Raji (cell line): Measurements from ENCODE around the gene FER.

Experiments used
- POLR2A ChIP-seq: IDR thresholded peaks from 2 replicates; pipeline ENCODE4 v1.6.1; 2011; ENCODE audit warnings: low read depth, low read length, control low read depth; ENCODE audit not compliant: insufficient read depth

FER gene

DNA sequence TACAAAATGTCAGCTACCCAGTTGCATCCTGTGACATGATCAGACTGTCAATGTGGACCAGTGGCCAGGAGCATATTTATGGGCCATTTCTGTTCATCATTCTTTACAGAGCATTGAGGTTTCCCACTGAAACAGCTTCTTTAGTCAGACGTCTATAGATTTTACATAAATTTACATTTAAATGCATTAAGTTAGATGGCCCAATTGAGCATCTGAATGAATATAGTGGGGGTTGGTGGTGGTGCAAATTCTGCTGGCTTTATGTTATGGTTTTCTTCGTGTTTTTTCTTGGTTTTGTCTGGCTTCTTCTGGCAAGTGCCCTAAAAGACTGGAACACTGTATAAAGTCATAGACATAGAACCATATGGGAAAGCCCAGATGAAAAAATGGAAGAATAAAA, 448.0 kb downstream of the FER start:
- no peak for TF ChIP-seq POLR2A

DNA sequence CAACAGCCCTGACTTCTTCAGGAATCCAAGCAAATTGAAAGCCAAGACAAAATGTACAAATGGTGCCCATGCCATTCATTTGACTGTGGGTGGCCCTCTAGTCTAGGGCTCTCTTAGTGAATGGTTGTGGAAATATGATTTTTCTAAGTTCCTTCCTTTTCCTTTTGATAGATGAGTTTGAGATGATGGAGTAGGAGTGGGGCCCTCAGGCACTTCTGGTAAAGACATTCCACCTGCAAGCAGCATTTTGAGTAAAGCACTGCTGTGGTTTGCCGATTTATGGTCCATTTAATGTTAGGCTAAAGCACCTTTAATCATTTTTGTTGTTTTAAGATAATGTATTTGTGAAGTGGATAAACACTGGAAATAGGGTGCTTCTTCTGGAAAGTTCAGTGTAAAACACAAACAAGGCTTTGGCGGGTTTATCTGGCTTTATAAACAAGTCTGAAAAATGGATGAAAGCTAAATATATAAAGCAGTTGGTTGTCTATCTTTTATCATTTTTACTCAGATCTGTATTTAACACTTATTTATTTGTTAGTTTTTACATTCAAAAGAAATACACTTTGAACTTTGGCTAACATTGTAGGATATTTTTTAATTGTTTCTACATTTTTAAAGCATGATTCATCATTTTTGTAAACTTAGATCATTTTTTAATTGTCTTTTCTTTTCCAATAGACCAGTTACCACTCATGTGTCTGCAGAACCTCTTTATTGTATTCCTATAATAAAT, 448.6 kb downstream of the FER start:
- TF ChIP-seq POLR2A, result no peak

DNA sequence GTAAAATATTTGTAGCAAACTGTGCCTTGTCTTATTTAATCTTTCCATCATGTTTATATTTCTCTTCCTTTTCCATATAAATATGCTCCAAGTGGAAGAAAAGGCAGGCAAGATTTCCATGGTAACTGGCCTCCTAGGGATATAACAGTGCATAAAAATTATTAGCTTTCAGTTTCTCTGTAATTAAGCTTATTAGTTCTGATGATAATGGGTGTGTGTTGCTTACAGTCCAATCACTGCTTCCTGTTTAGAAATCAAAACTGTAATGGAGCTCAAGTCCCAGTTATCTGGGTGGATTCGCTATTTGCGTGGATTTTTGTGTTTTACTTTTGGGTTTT, 449.1 kb downstream of the FER start:
- no peak for TF ChIP-seq POLR2A

GRCh38 chr5:109199289-109199688, 451.6 kb downstream of the FER start:
- no peak for TF ChIP-seq POLR2A

DNA sequence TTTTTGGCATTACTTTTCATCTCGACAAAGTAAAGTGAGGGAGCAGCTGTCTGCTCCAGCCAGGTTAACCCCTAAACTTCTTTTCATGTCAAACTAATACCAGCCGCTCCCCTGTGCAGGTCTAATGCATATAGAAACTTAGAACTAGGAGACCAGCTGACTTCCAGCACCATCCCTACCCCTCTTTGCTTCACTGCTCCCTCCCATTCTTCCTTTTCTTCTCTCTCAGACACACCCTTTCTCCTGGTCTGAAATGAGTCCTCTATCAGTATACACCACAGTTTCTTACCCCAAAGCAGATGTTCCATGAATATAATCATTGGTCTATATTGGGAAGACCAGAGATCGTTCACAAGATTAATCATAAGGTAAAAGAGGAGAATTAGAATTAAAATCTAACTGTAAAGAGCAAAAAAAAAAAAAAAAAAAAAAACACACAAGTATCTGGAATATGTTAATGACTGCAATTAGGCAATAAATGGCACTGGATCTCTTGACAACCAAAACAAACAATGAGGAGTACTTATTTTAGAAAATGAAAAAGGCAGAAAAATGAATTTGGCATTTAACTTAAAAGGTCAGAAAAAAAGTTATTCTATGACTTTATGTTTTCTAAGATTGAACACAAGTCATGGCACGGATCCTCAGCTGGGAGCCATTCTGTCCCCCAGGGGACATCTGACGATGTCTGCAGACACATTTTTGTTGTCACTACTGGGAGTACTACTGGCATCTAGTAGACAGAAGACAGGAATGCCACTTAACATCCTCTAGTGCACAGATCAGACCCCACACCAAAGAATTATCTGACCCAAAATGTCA, 452.3 kb downstream of the FER start:
- TF ChIP-seq POLR2A, result no peak

- TF ChIP-seq POLR2A, result no peak
Observed at GRCh38 chr5:109215040-109215439, 467.3 kb downstream of the FER start.

GRCh38 chr5:109218818-109219217, 471.1 kb downstream of the FER start:
- TF ChIP-seq POLR2A, result no peak

- no peak for TF ChIP-seq POLR2A
Observed at GRCh38 chr5:109223531-109223930, 475.8 kb downstream of the FER start.

GRCh38 chr5:109224276-109224882, 476.7 kb downstream of the FER start:
- TF ChIP-seq POLR2A, result no peak

- no peak for TF ChIP-seq POLR2A
Observed at GRCh38 chr5:109225716-109226625, 478.3 kb downstream of the FER start.

DNA sequence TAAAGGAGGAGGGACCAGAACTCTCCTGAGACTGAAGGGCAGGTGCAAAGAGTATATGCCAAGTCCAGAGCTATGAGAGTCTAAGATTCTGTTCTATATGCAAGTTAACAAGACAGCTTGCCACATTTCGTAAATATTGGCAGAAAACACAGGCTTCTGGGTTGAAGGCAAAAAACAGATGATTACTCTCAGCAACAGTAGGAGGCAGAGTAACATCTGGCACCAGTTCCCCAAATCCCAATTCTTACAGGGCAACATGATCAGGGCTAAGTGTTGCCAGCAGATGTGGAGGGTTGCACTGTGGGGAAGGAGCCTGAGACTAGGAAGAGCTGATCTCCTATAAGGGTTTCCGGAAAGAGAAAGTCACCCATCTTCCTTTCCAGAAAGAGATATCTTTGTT, 482.7 kb downstream of the FER start:
- TF ChIP-seq POLR2A, result no peak

DNA sequence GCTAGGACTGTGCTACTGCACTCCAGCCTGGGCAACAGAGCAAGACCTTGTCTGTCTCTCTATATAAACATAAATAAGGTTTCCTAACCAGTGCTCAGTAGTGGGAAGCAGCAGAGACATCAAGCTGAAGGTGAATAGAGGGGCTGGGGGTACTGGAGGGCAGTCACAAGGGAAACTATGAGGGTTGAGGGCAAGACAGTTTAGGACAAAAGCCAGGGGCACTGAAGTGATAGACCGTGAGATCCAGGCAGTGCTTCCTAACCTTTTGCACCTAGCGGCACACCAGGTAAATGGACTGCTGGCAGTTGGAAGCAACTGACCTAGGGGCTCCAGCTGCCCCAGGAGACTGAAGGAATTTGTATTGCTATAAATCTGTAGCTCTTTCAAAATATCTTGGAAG, 483.6 kb downstream of the FER start:
- TF ChIP-seq POLR2A, result no peak

DNA sequence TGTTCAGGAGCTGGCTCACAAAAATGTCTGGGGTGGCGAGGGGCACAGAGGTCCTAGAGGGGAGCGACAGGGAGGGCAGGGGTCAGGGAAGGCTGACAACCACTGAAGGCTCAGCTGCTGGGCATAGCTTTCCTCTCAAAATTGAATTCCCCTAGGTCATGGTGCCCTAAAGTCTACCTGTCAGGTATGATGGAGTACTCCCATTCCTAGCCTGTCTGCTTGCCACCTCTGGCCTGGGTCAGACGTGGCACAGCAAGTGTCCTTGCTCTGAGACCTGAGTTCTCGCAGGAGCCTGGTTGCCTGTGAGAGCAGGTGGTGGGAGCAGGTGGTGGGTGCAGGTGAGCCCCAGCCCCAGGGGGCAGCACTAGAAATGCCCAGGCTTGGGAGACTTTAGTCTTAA, 486.7 kb downstream of the FER start:
- no peak for TF ChIP-seq POLR2A

DNA sequence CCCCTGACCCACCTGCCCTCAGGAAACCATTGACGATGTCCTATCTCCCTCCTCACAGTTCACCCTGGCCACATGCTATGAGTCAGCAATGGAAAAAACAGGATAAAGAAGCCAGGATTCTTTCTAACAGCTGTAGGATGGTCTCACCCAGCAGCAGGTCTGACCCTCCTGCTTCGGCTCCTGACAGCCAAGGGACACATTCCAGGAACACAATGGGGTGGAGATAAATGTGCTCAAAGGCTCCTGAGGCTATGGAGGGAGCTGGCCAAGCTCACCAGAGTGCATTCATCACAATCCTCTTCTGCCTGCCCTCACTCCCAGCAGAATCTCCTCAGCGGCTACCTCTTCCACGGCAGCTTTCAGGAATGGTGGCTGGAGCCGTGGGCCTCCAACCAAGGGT, 491.8 kb downstream of the FER start:
- no peak for TF ChIP-seq POLR2A

DNA sequence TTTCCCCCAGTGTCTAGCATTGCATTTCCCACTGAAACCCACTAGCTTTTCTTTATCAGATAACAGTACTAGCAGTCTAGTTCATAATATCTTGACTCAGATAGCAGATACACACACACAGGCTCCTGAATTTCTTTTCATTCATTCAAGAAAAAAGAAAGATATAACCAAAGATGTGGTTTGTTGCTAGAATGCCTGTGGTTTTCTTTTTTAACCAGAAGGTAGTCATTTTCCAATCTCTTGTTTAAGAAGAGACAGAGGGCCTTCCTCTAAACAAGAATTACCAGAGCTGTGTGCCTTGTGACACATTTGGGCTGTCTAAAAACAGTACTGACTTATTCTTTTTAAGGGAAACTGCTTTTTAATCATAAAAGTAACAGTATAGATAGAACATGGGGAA, 494.8 kb downstream of the FER start:
- no peak for TF ChIP-seq POLR2A

- TF ChIP-seq POLR2A, result no peak
Observed at GRCh38 chr5:109246395-109246794, 498.7 kb downstream of the FER start.
